ENCODE results near the gene PPP2R3A. TPM values are rescaled to one million over a fixed set of nuclear protein-coding genes. Genes with fewer than 3 reads are reported as not detected.
A peak's percentile ranks its signal among the peaks of the same experiment; 100 is the strongest.

The PPP2R3A gene
- total and polyA plus RNA-seq, 8 donors, result 8.1 to 18.0 (median 14.1) TPM

DNA sequence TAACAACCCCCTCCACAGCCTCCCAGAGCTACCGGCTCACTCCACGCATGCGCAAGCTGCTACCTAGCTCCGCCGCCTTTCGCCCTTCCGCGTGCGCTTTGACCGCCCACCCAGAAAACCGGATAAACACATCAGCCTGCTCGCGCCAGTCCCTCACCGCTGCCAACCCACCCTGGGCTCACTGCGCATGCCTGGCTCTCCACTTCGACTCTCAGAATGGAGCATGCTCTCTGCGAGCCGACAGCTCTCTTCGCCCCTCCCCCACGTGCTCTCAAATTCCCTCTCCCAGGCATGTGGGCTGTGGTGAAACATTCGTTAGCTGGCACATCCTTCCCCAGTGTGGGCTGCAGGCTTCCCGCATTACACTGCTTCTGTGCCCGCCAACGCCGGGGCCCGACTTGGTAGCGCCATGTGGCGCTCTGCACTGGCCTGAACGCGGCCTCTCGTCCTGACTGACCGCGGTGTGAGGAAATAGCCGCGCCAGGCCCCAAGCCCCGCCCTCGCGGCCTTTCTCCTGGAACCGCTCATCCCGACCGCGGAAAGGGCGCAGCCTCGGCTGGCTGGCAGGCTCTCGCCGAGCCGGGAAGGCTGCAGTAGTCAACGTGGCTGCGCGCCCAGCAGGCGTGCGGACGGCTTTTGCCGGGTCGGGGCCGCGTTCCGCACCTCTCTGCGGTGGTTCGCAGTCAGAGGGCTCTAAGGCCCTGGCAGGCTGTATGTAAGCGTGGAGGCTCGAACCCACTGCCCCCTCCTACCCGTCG is 231.1 kb downstream of the PPP2R3A start:
- peak; percentile 82 for ATAC-seq
- no peaks in the 10 kb centered on the region for H3K36me3 ChIP-seq

DNA sequence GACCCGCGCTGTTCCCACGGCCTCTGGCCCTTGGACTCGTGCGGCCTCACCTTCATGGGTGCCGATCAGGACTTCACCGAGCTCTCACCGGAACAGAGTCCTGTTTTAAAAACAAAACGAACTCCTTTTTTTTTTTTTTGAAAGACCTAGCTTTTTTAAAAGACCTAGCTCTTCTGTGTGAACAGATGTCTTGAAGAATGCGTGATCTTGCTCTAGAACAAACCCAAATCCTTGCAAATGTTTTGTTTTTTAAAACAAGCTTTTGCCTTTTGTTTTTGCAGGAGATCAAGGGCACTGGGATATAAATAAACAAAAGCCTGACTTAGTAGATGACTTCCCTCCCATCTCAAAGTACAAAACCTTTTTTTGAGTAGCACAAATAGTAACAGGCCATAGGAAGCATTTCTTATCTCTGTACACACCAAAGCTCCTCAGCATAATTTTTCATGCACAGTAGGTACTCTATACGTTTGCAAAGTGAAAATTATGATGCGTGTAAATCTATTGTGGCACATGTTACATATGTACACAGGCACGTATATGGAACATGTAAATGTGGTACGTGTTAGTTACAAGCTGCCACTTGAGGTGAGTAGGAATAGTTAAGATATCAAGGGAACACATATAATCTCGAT is 231.7 kb downstream of the PPP2R3A start:
- peak overlapping the region; percentile 71 to 89 for H3K4me3 ChIP-seq
- peak overlapping the region; percentile 100 for H3K27ac ChIP-seq
- ATAC-seq (no peak), DNase-seq (no peak)
- peaks cover under 1 to 32% of the 10 kb centered on the region in 2 donors for H3K4me1 ChIP-seq
- H3K9me3 ChIP-seq, result no peaks in the 10 kb centered on the region
- H3K27me3 ChIP-seq, result no peaks in the 10 kb centered on the region
- no peaks in the 10 kb centered on the region for H3K36me3 ChIP-seq
- TF ChIP-seq, protein P1, sequence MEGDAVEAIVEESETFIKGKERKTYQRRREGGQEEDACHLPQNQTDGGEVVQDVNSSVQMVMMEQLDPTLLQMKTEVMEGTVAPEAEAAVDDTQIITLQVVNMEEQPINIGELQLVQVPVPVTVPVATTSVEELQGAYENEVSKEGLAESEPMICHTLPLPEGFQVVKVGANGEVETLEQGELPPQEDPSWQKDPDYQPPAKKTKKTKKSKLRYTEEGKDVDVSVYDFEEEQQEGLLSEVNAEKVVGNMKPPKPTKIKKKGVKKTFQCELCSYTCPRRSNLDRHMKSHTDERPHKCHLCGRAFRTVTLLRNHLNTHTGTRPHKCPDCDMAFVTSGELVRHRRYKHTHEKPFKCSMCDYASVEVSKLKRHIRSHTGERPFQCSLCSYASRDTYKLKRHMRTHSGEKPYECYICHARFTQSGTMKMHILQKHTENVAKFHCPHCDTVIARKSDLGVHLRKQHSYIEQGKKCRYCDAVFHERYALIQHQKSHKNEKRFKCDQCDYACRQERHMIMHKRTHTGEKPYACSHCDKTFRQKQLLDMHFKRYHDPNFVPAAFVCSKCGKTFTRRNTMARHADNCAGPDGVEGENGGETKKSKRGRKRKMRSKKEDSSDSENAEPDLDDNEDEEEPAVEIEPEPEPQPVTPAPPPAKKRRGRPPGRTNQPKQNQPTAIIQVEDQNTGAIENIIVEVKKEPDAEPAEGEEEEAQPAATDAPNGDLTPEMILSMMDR (IDR thresholded peaks at IDR 0.05), result no peak
- intact Hi-C loops (cut with DNase I), result no loop called here

More for the DNA sequence above, 231.1 kb downstream of the PPP2R3A start:
- H3K9me3 ChIP-seq, result no peaks in the 10 kb centered on the region
- intact Hi-C loops (cut with DNase I), result no loop called here
- peak overlapping the region; percentile 100 for H3K27ac ChIP-seq
- TF ChIP-seq, protein P1 (IDR thresholded peaks at IDR 0.05), result no peak
- peak; percentile 99 to 100 (median 100) for DNase-seq
- peak overlapping the region; percentile 71 to 89 for H3K4me3 ChIP-seq
- H3K4me1 ChIP-seq, result peaks cover 8 to 39% of the 10 kb centered on the region in 2 donors
- no peaks in the 10 kb centered on the region for H3K27me3 ChIP-seq

Other genes starting within 250 kb of the PPP2R3A start
- gene MSL2, start 230.6 kb downstream of the PPP2R3A start, total RNA-seq, result 10 to 100 TPM; 25.8 to 32.6 TPM
- 10 to 100 TPM; 43.5 to 51.3 (median 45.4) TPM for gene MSL2, start 230.6 kb downstream of the PPP2R3A start, polyA plus RNA-seq (ENCODE audit: insufficient read length in 6 of 6)

Measured in left lung (tissue), 10 donors.